Neural cell (in vitro differentiated cells): Measurements from ENCODE around the gene LTO1. TPM values are rescaled to one million over a fixed set of nuclear protein-coding genes. Genes with fewer than 3 reads are reported as not detected.

Source experiments
- H2AFZ ChIP-seq: fragments of 200-600, 300-800 bp; sonication (generic), shearing (Covaris generic); 2 replicates; pipeline ENCODE4 v1.6.0; 2014; ENCODE audit warnings: low read depth, mild to moderate bottlenecking, antibody characterized with exemption, low read length, moderate library complexity
- H3F3A ChIP-seq: fragments of 200-600 bp; shearing (Covaris generic); 2 replicates; pipeline ENCODE4 v1.6.1; 2016; ENCODE audit warnings: mild to moderate bottlenecking, moderate library complexity, mixed read lengths, antibody characterized with exemption, low read length; ENCODE audit not compliant: insufficient read depth, poor library complexity, severe bottlenecking
- H3K27ac ChIP-seq: fragments of 200-600, 300-800 bp; sonication (generic), shearing (Covaris generic); 2 replicates; pipeline ENCODE4 v1.5.1; 2014; ENCODE audit warnings: mild to moderate bottlenecking, low read length, moderate library complexity
- H3K27me3 ChIP-seq: fragments of 300-800, 200-600 bp; sonication (generic), shearing (Covaris generic); 2 replicates; pipeline ENCODE4 v1.6.0; 2014; ENCODE audit warnings: mild to moderate bottlenecking, low read depth, low read length, moderate library complexity; ENCODE audit not compliant: insufficient read depth
- H3K36me3 ChIP-seq: fragments of 300-800, 200-600 bp; sonication (generic), shearing (Covaris generic); 2 replicates; pipeline ENCODE4 v1.5.1; 2014; ENCODE audit warnings: mild to moderate bottlenecking, antibody characterized with exemption, low read length, moderate library complexity; ENCODE audit not compliant: insufficient read depth
- H3K4me2 ChIP-seq: fragments of 300-800, 200-600 bp; sonication (generic), shearing (Covaris generic); 2 replicates; pipeline ENCODE4 v1.6.0; 2014; ENCODE audit warnings: mild to moderate bottlenecking, low read length
- H3K4me3 ChIP-seq: fragments of 300-800, 200-600 bp; sonication (generic), shearing (Covaris generic); 2 replicates; pipeline ENCODE4 v1.5.1; 2014; ENCODE audit warnings: mild to moderate bottlenecking, low read length, moderate library complexity
- H3K79me2 ChIP-seq: fragments of 200-600 bp; shearing (Covaris generic); replicated peaks from 2 replicates; pipeline ENCODE4 v1.6.0; 2014; ENCODE audit warnings: mild to moderate bottlenecking, low read length, moderate library complexity; ENCODE audit not compliant: insufficient read depth
- H3K9ac ChIP-seq: fragments of 300-800, 200-600 bp; sonication (generic), shearing (Covaris generic); 2 replicates; pipeline ENCODE4 v1.6.1; 2016; ENCODE audit warnings: mild to moderate bottlenecking, low read length, mixed read lengths
- H3K9me2 ChIP-seq: fragments of 200-600 bp; shearing (Covaris generic); 2 replicates; pipeline ENCODE4 v1.6.1; 2016; ENCODE audit warnings: mild to moderate bottlenecking, low read length, mixed read lengths; ENCODE audit not compliant: insufficient read depth
- H3K9me3 ChIP-seq: fragments of 200-600, 300-800 bp; sonication (generic), shearing (Covaris generic); 2 replicates; pipeline ENCODE4 v1.6.1; 2016; ENCODE audit warnings: mild to moderate bottlenecking, mixed run types, low read length, moderate library complexity, mixed read lengths
- H4K20me1 ChIP-seq: fragments of 200-600 bp; shearing (Covaris generic); 2 replicates; pipeline ENCODE4 v1.6.1; 2016; ENCODE audit warnings: mild to moderate bottlenecking, mixed run types; ENCODE audit not compliant: insufficient read depth
- EP300 ChIP-seq: fragments of 450-650 bp; conservative IDR thresholded peaks from 2 replicates; pipeline ENCODE4 v1.6.1; 2014; ENCODE audit warnings: antibody characterized with exemption, mild to moderate bottlenecking, moderate library complexity; ENCODE audit not compliant: poor library complexity, severe bottlenecking
- EZH2 ChIP-seq: fragments of 200-600, 300-800 bp; shearing (Covaris generic), sonication (generic); IDR thresholded peaks from 2 replicates; pipeline ENCODE4 v1.6.1; 2014; ENCODE audit warnings: antibody characterized with exemption, low read length, borderline replicate concordance, mild to moderate bottlenecking; ENCODE audit not compliant: insufficient read depth, poor library complexity, severe bottlenecking
- MXI1 ChIP-seq: fragments of 450-650 bp; conservative IDR thresholded peaks from 2 replicates; pipeline ENCODE4 v1.6.1; 2014; ENCODE audit warnings: antibody characterized with exemption, mild to moderate bottlenecking; ENCODE audit not compliant: poor library complexity, severe bottlenecking
- POLR2AphosphoS5 ChIP-seq: IDR thresholded peaks from 2 replicates; pipeline ENCODE4 v1.6.1; 2012
- RAD21 ChIP-seq: fragments of 450-650 bp; conservative IDR thresholded peaks from 2 replicates; pipeline ENCODE4 v1.6.1; 2014; ENCODE audit warnings: antibody characterized with exemption, mild to moderate bottlenecking, moderate library complexity
- REST ChIP-seq: IDR thresholded peaks from 2 replicates; pipeline ENCODE4 v1.6.1; 2012; ENCODE audit warnings: borderline replicate concordance
- SMC3 ChIP-seq: fragments of 450-650 bp; conservative IDR thresholded peaks from 2 replicates; pipeline ENCODE4 v1.6.1; 2014; ENCODE audit warnings: antibody characterized with exemption, mild to moderate bottlenecking, moderate library complexity; ENCODE audit not compliant: poor library complexity
- TAF1 ChIP-seq: IDR thresholded peaks from 2 replicates; pipeline ENCODE4 v1.6.1; 2012; ENCODE audit warnings: low read depth
- polyA plus RNA-seq: library from polyadenylated mRNA; depleted of rRNA; stranded (reverse); fragments of >200 nt; gene quantifications from 2 replicates; pipeline ENCODE4 v1.2.3, GENCODE V29; 2014
- TF ChIP-seq, protein P1 (sequence below): fragments of 450-650 bp; IDR thresholded peaks from 2 replicates; pipeline ENCODE4 v1.5.1; 2014; ENCODE audit warnings: antibody characterized with exemption, mild to moderate bottlenecking, moderate library complexity; ENCODE audit not compliant: poor library complexity, severe bottlenecking

Gene LTO1
- polyA plus RNA-seq, 1 donor from 2014 or later: 44.4 TPM

DNA sequence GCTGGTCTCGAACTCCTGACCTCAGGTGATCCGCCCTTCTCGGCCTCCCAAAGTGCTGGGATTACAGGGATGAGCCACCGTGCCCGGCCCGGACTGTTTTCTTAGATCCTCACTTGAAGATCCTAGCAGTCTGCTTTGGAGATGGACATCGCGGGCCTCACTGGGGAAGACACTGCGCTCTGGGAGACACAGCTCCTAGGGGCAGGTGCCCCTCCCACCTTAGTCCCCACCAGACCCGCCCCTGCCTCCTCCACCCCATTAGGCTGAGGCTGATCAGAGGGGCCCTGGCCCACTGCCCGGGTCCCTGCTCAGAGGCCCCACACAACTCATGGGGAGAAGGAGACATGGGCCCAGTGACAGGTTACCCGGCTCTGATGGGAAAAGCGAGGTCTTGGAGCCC lies 11.3 kb upstream of the LTO1 start:
- no peaks in the 10 kb centered on the region for H3K9me3 ChIP-seq
- H3K9me2 ChIP-seq: no peaks in the 10 kb centered on the region
- H3K4me3 ChIP-seq: no peak overlapping the region
- H3K79me2 ChIP-seq: no peaks in the 10 kb centered on the region
- H3F3A ChIP-seq: no peaks in the 10 kb centered on the region
- H3K36me3 ChIP-seq: no peaks in the 10 kb centered on the region
- H3K4me2 ChIP-seq: no peak overlapping the region
- H2AFZ ChIP-seq: no peak overlapping the region
- TF ChIP-seq POLR2AphosphoS5 (no peak), RAD21 (no peak), EP300 (no peak), SMC3 (no peak), REST (no peak), EZH2 (no peak), MXI1 (no peak), TAF1 (no peak)
- TF ChIP-seq, protein P1, sequence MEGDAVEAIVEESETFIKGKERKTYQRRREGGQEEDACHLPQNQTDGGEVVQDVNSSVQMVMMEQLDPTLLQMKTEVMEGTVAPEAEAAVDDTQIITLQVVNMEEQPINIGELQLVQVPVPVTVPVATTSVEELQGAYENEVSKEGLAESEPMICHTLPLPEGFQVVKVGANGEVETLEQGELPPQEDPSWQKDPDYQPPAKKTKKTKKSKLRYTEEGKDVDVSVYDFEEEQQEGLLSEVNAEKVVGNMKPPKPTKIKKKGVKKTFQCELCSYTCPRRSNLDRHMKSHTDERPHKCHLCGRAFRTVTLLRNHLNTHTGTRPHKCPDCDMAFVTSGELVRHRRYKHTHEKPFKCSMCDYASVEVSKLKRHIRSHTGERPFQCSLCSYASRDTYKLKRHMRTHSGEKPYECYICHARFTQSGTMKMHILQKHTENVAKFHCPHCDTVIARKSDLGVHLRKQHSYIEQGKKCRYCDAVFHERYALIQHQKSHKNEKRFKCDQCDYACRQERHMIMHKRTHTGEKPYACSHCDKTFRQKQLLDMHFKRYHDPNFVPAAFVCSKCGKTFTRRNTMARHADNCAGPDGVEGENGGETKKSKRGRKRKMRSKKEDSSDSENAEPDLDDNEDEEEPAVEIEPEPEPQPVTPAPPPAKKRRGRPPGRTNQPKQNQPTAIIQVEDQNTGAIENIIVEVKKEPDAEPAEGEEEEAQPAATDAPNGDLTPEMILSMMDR: no peak
- H3K27me3 ChIP-seq: peaks cover 5% of the 10 kb centered on the region
- no peaks in the 10 kb centered on the region for H4K20me1 ChIP-seq
- no peak overlapping the region for H3K27ac ChIP-seq
- no peak overlapping the region for H3K9ac ChIP-seq

DNA sequence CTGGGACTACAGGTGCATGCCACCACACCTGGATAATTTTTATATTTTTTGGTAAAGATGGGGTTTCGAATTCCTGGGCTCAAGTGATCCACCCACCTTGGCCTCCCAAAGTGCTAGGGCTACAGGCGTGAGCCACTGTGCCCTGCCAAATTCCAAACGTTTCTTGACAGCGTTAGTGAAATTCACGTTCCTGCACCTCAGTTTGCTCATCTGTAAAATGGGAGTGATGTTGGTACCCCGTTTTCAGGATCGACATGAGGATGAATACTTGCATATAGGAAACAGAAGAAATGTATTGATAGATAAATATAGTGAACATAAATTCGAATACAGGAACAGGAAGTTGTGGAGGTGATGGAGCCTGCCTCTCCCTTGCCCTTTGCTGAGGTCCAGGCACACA lies 10.2 kb upstream of the LTO1 start:
- no peaks in the 10 kb centered on the region for H3K79me2 ChIP-seq
- no peak overlapping the region for H3K27ac ChIP-seq
- no peak overlapping the region for H2AFZ ChIP-seq
- no peak for TF ChIP-seq EZH2
- no peak for TF ChIP-seq MXI1
- TF ChIP-seq, protein P1: no peak
- no peak for TF ChIP-seq EP300
- TF ChIP-seq POLR2AphosphoS5: no peak
- TF ChIP-seq TAF1: no peak
- no peak for TF ChIP-seq SMC3
- no peak for TF ChIP-seq REST
- TF ChIP-seq RAD21: no peak
- H3K4me2 ChIP-seq: no peak overlapping the region
- H4K20me1 ChIP-seq: no peaks in the 10 kb centered on the region
- no peaks in the 10 kb centered on the region for H3K36me3 ChIP-seq
- H3K4me3 ChIP-seq: no peak overlapping the region
- peaks cover 5% of the 10 kb centered on the region for H3K27me3 ChIP-seq
- no peaks in the 10 kb centered on the region for H3K9me2 ChIP-seq
- H3K9ac ChIP-seq: no peak overlapping the region
- no peaks in the 10 kb centered on the region for H3K9me3 ChIP-seq
- H3F3A ChIP-seq: no peaks in the 10 kb centered on the region
